GM21529 (cell line): ENCODE measurements around the gene AKNA.
"Not testable (repeated sequence)": the region's sequence is repeated elsewhere in the genome, so short reads cannot be mapped to it uniquely, and the experiment has no call there.

Experiments
- ATAC-seq: cut with Tn5 transposase; IDR thresholded peaks from one replicate; pipeline ENCODE4 v1.9.1; 2021; ENCODE audit not compliant: unreplicated experiment

The AKNA gene

DNA sequence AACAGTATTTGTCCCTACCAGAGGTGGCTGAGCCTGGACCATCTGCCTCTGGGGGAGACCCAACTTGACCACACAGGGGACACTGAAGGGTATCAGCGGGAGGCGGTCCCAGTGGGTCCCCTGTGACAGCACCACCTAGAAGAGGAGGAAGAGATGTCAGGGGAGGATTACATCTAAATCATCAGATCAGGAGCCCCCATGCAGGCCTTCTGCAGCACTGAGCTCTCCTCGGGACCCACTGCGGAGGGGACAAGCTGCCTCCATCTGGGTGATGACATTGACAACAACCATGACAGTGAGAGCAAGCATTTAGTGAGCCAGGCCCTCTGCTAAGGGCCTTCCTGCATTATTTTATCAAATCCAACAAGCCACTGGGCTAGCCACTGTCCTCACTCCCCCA, 45.8 kb downstream of the AKNA start:
- ATAC-seq = no peak

DNA sequence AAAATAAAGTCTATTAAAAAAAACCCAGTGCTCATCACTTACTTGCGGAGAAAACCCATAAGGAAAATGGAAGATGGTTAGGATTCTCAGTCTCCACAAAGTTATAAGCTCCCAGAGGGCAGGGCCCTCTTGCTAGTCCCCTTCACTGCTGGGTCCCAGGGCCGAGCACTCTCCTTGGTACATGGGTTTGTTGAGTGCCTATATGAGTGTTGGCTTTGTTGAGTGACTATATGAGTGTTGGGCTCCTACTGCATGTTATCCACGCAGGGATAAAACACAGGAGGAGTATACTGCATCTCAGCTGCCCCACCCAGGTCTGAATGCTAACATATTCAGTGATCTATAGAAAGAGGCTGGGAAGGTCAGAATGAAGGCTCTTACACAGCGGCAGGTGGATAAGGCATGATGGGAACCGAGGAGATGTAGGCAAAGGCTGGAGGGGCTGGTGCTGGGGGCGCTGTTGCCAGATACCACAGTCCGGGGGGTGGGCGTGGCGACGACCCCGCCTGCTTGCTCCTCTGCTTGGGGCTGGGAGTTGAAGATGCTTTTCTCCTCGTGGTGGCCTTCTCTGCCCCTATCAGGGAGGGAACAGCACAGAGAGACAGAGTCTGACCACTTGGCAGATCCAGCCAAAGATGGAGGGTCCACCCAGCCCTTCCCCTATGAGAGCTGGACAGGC, 46.5 kb downstream of the AKNA start:
- no peak for ATAC-seq

DNA sequence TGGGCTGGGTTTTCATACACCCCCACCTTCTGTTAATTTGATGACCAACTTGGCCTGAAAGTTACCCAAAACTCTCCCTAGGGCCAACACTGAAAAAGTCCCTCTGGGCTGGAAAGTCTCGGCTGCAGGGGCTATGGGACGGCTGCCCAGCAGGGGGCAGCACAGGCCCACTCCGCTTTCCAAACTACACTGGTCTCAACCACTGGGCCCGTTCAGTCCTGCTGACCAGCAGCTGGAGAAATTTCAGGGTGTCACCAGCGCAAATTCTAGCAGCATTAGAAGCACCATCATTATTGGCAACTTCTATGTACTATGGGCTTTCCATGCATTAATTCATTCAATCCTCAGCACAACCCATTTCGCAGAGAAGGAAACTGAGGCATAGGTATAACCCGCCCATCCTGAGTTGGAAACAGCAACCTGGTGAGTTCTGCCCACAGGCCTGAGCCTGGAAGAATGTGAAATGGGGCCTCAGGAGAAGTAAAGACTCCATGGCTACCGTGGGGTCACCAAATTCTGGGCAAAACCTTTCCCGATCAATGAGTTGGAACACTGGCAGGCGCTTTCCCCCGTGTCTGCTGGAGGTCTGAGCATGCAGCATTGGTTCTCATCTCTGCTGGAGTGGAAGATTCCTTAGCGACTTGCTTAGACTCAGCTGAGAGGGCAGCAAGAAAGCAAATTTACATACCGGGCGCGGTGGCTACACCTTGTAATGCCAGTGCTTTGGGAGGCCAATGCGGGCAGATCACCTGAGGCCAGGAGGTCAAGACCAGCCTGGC, 48.5 kb downstream of the AKNA start:
- peak; percentile 77 for ATAC-seq

DNA sequence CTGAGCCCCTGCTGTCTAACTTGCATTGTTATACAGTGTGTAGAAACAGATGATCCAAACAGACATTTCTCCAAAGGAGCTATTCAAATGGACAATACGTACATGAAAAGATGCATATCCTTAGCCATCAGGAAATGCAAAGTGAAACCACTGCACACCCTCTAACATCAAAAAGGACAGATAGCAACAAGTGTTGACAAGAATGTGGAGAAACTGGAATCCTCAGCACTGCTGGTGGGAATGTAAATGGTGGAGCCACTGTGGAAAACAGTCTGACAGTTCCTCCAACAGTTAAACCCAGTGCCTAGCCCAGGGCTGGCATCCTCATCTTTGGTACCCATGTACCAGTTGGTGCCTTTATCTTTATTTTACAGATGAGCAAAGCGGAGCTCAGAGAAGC, 49.6 kb downstream of the AKNA start:
- no peak for ATAC-seq

DNA sequence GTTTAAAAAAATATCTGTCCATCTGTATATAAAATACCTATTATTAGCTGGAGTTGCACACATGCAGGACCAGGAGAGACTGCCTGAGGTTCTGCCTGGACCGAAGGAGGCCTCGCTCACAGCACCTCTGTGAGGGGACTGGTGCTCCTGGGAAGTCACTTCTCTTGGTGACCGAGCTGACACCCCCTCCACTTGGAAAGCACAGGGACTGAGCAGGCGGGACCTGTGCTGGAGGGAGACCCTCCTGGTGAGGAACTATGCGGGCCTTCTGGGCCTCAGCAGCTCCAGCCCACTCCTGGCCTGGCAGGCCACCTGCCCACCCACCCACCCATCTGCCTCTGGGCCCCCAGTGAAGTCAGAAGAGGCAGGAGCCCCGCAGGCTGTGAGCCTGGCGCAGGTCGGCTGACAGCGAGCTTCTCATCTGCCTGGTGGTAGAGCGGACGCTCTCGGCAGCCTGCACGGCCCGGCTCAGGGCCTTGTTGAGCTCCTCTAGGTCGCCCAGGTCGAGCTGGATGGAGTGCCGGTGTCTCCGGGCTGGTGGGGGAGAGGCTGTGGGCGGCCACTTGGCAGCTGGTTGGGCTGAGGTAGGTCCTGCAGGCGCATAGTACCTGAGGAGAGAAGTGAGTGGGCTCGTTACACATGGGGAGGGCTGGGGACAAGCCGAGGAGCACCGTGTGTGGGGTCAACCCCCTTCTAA, 50.9 kb downstream of the AKNA start:
- ATAC-seq = no peak

DNA sequence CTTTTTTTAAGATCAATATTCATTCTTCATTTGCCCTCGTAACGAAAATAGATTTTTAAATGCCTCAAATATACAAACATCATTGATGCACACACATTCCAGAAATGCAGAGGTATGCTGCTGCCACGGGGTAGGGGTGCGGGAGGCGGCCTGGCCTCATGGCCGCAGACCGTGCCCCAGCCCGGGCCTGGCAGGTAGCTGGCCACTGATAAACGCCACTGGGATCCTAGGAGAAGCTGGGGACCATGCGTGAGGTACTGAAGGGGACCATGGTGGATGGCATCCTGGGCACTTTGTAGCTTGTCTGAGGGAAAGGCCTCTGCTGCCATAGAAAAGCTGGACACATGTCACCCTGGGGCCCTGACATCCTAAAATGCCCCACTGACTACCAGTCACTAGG, 51.6 kb downstream of the AKNA start:
- no peak for ATAC-seq

DNA sequence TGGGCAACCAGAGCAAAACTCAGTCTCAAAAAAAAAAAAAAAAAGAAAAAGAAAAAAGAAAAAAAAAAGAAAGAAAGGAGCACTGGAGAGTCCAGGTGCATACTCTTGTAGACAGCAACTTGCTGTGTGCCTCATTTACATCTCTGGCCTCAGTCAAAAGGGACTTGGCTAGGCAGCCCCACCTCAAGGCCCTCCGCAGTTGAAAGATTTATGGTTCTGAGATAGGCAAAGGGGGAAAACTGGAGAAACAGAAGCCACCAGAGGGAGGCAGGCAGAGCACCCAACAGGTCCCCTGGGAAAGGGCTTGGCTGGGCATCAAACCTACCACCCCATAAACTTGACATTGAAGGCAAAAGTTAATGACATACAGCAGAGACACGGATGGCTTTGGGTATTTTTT, 52.0 kb downstream of the AKNA start:
- no peak for ATAC-seq

DNA sequence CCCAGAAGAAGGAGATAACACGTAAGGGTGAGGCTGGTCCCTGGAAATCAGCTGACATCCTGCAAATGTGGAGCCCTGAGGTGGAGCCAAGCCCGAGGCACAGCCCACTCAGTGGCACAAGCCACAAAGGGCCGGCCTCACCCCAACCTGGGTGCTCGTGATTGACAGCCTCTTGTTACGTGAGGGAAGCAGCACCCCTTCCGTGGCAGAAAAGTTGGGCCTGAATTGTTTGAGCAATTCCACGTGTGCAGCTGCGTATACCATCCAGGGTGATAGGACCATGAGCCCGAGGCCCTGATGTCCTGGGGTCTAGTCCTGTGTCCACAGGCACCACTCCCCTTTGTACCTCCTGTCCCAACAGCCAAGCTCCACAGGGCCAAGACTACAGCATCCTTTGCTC, 53.3 kb downstream of the AKNA start:
- no peak for ATAC-seq

DNA sequence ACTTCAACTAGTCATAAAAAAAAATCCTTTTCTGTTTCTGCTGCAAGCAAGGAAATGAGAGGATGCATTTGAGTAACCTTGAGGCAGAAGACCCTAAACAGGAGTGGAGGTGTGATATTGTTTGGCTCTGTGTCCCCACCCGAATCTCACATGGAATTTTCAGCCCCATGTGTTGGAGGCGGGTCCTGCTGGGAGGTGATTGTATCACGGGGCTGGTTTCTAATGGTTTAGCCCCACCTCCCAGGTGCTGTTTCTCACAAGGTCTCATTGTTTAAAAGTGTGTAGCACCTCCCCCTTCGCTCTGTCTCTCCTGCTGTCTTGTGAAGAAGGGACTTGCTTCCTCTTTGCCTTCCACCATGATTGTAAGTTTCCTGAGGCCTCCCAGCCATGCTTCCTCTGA, 54.1 kb downstream of the AKNA start:
- not testable (repeated sequence) for ATAC-seq

DNA sequence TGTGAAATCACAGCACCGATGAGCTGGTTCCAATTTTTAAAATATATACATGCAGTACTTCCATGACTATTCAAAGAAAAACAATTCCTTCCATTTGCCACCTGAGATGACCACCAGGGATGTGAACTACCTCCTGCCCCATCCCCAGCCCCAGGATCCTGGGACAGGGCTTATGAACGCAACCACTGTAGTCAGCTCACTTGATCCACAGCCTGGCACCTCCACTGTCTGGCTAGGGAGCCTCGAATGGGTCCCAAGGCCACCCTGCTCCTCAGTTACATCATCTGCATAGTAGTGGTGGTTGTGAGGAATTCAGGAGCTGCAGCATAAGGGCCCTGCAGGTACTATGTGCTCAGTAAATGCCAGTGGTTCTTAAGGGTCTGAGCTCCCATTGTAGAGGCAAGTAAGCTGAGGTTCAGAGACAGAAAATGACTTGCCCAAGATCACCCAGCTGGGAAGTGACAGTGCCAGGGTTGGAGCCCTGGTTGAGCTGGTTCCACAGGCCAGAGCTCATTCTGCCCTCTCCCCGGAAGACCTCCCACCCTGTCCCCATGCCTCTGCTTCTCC, 55.2 kb downstream of the AKNA start:
- ATAC-seq = not testable (repeated sequence)

DNA sequence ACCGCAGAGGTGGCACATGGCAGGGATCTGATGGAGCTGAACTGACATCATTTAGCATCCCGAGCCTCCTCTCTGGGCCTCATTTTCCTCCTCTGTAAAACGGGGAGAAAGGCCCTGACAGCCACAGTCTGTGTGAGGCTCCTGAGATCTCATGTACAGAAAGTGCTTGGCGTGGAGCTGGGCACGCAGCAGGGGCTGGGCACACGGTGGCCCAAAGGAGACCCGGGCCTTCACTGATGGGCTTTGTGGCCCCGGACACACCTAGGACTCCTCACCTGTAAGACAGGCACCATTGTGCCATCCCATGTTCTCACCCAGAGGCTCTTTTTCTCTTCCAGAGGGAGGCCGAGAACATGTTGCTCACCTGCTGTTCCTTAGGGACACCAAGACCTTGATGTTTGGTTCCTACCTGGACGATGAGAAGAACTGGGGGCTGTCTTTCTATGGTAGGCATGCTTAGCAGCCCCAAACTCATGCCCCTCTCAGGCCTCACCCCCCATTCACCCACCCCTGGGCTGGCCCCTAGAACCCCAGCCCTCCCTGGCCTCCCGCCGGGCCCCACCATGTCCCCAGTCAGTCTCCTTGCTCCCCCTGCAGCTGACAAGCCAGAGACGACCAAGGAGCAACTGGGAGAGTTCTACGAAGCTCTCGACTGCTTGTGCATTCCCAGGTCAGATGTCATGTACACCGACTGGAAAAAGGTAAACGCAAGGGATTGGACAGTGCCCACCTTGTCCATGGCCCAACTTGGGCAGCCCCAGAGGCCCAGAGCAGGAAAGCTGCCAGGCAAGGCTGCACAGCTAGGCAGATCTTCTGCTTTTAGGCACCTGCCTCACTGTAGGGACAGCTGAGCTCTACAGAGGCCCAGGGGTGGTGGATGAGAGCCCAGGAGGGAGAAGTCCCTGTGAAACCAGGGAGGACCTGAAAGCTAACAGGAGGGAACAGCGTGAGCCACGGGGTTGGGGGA, 56.3 kb downstream of the AKNA start:
- not testable (repeated sequence) for ATAC-seq

DNA sequence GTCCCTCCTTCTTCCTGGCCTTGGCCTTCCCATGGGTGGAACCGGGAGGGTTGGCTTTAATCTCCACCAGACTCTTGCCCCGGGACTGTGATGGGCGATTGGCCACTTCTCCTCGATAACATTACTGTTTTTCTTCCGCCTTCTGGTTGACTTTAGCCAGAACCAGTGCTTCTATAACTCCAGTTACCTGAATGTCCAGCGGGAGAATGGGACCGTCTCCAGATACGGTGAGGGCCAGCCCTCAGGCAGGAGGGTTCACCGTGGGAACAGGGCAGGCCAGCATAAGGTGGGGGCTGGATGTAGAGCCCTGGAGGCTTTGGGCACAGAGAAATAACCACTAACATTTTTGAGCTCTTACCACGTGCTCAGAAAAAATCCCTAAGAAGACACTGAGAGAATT, 57.1 kb downstream of the AKNA start:
- ATAC-seq = no peak

DNA sequence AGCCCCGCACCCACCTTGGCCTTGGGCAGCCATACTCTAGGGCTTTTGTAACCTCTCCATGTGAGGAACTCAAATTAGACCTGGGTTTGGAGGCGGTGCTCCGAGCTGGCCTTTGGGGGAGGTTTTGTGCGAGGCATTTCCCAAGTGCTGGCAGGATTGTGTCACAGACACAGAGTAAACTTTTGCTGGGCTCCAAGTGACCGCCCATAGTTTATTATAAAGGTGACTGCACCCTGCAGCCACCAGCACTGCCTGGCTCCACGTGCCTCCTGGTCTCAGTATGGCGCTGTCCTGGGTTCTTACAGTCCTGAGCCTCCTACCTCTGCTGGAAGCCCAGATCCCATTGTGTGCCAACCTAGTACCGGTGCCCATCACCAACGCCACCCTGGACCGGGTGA, 58.2 kb downstream of the AKNA start, which contains the start of gene ORM2:
Gene ORM2 (plus strand): TSS at position 245 of the 398 bp plus-strand sequence. CDS start 36 bp downstream, at position 281.
- ATAC-seq = not testable (repeated sequence)

DNA sequence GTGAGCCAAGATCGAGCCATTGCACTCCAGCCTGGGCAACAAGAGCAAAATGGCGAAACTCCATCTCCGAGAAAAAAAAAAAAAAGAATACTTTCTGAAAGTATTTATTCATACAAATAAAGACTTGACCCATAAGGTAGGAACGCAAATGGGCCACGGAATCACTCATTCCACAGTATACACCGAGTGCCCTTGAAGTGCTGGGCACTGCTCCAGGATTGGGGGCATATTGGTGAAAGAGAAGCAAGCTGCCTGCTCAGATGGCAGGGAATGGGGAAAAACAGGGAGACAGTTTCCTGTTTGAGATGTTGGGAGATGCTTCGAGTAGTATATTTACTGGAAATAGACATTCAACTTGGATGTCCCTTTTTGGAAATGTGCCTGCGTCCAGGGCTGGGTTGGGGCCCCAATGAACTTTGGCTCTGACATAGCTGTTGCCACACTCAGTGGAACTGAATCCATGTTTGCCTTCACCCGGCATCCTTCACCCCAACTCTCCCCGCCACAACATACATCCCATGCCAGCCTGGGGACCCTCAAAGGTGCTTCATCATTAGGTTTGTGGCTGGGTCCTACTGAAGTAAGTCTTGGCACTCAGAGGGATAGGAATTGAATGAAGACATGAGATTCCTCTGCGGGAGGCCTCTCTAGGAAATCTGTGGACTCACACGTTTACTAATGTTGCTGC, 58.7 kb downstream of the AKNA start:
- ATAC-seq = not testable (repeated sequence)

DNA sequence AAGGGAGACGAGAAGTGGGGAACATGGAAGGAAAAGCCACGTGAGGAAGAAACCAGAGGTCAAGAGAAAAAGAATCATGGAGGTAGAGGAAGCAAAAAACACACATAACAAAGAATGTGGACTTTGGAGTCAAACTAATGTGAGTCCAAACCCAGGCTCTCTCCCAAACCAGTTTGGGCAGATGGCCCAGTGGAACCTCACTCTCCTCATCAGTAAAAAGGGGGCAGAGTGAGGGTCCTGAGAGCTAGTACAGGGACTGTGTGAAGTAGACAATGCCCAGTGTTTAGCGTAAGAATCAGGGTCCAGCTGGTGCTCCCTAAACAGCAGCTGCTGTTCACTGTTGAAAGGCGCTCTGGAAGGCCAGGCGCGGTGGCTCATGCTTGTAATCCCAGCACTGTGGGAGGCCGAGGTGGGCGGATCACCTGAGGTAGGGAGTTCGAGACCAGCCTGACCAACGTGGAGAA, 59.4 kb downstream of the AKNA start:
- ATAC-seq = not testable (repeated sequence)

DNA sequence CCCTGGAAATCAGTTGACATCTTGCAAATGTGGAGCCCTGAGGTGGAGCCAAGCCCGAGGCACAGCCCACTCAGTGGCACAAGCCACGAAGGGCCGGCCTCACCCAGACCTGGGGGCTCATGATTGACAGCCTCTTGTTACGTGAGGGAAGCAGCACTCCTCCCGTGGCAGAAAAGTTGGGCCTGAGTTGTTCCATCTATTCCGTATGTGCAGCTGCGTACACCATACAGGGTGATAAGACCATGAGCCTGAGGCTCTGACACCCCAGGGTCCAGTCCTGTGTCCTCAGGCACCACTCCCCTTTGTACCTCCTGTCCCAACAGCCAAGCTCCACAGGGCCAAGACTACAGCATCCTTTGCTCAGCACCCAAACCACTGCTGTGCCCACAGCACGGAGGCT, 60.0 kb downstream of the AKNA start:
- no peak for ATAC-seq

DNA sequence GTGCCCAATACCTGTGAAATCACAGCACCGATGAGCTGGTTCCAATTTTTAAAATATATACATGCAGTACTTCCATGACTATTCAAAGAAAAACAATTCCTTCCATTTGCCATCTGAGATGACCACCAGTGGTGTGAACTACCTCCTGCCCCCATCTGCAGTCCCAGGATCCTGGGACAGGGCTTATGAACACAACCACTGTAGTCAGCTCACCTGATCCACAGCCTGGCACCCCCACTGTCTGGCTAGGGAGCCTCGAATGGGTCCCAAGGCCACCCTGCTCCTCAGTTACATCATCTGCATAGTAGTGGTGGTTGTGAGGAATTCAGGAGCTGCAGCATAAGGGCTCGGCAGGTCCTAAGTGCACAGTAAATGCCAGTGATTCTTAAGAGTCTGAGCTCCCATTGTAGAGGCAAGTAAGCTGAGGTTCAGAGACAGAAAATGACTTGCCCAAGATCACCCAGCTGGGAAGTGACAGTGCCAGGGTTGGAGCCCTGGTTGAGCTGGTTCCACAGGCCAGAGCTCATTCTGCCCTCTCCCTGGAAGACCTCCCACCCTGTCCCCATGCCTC, 62.0 kb downstream of the AKNA start:
- not testable (repeated sequence) for ATAC-seq

DNA sequence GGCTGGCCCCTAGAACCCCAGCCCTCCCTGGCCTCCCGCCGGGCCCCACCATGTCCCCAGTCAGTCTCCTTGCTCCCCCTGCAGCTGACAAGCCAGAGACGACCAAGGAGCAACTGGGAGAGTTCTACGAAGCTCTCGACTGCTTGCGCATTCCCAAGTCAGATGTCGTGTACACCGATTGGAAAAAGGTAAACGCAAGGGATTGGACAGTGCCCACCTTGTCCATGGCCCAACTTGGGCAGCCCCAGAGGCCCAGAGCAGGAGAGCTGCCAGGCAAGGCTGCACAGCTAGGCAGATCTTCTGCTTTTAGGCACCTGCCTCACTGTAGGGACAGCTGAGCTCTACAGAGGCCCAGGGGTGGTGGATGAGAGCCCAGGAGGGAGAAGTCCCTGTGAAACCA, 62.8 kb downstream of the AKNA start:
- ATAC-seq = not testable (repeated sequence)

DNA sequence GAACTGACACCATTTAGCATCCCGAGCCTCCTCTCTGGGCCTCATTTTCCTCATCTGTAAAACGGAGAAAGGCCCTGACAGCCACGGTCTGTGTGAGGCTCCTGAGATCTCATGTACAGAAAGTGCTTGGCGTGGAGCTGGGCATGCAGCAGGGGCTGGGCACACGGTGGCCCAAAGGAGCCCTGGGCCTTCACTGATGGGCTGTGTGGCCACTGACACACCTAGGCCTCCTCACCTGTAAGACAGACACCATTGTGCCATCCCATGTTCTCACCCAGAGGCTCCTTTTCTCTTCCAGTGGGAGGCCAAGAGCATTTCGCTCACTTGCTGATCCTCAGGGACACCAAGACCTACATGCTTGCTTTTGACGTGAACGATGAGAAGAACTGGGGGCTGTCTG, 63.3 kb downstream of the AKNA start:
- ATAC-seq = no peak
